SK-N-SH (cell line): Measurements from ENCODE around the gene RALA. TPM values are rescaled to one million over a fixed set of nuclear protein-coding genes. Genes with fewer than 3 reads are reported as not detected.

Experiments
- CTCF ChIA-PET: fragments of 300-600, 350-600 bp; formaldehyde crosslinking; extraction: SDS; loops from one replicate; lab custom pipeline; 2021; lab: Yijun Ruan, JAX
- POLR2A ChIA-PET: fragments of 350-600 bp; sonication (Branson Sonifier 250); formaldehyde crosslinking; extraction: SDS; loops from one replicate; lab custom pipeline; 2020; ENCODE audit warnings: antibody characterized with exemption, inconsistent platforms; lab: Yijun Ruan, JAX
- DNase-seq: peaks from one replicate; pipeline ENCODE4 v3.0.0; 2012
- H2AFZ ChIP-seq: fragments of 200-600 bp; sonication (generic); 2 replicates; pipeline ENCODE4 v1.8.1; 2016; ENCODE audit warnings: antibody characterized with exemption, mild to moderate bottlenecking, low read depth
- H3F3A ChIP-seq: fragments of 200-600 bp; sonication (generic); replicated peaks from 2 replicates; pipeline ENCODE3; 2016; ENCODE audit warnings: antibody characterized with exemption, mild to moderate bottlenecking; ENCODE audit not compliant: insufficient read depth
- H3K27ac ChIP-seq, 2 experiments: fragments of 200-500 bp in 1 of 2; fragments of 200-600 bp in 1 of 2; sonication (Bioruptor generic) in 1 of 2; sonication (generic), shearing (Covaris generic) in 1 of 2; 2 replicates each; pipeline versions ENCODE4 v1.5.1 to v1.6.1; 2014 to 2016; ENCODE audit warnings: low read depth in 2 of 2, inconsistent platforms in 1 of 2, low read length in 1 of 2, mild to moderate bottlenecking in 1 of 2, mixed read lengths in 1 of 2
- H3K27me3 ChIP-seq: fragments of 200-600 bp; sonication (generic), shearing (Covaris generic); 2 replicates; pipeline ENCODE4 v1.6.1; 2016; ENCODE audit warnings: mixed run types; ENCODE audit not compliant: insufficient read depth
- H3K36me3 ChIP-seq, 2 experiments: fragments of 200-500 bp in 1 of 2; fragments of 200-600 bp in 1 of 2; sonication (Bioruptor generic) in 1 of 2; sonication (generic) in 1 of 2; replicated peaks in 1 of 2; 2 replicates each; pipeline versions ENCODE3 to v1.5.1; 2014 to 2016; ENCODE audit warnings: low read length in 1 of 2, mild to moderate bottlenecking in 1 of 2; ENCODE audit not compliant: insufficient read depth in 2 of 2, control insufficient read depth in 1 of 2
- H3K4me1 ChIP-seq, 2 experiments: fragments of 200-500 bp in 1 of 2; fragments of 200-600 bp in 1 of 2; sonication (Bioruptor generic) in 1 of 2; sonication (generic), shearing (Covaris generic) in 1 of 2; 2 replicates each; pipeline versions ENCODE4 v1.5.1 to v1.6.1; 2014 to 2016; ENCODE audit warnings: low read depth in 1 of 2, low read length in 1 of 2, mixed run types in 1 of 2; ENCODE audit not compliant: insufficient read depth in 2 of 2, control insufficient read depth in 1 of 2
- H3K4me2 ChIP-seq: fragments of 200-600 bp; sonication (generic), shearing (Covaris generic); 2 replicates; pipeline ENCODE4 v1.6.1; 2017; ENCODE audit warnings: mixed run types
- H3K4me3 ChIP-seq, 2 experiments: fragments of 200-500 bp in 1 of 2; fragments of 200-600 bp in 1 of 2; sonication (Bioruptor generic) in 1 of 2; sonication (generic), shearing (Covaris generic) in 1 of 2; 2 replicates each; pipeline versions ENCODE4 v1.5.1 to v1.8.1; 2014 to 2016; ENCODE audit warnings: low read depth in 2 of 2, inconsistent platforms in 1 of 2, low read length in 1 of 2, mild to moderate bottlenecking in 1 of 2, mixed read lengths in 1 of 2, moderate library complexity in 1 of 2
- H3K79me2 ChIP-seq: fragments of 200-600 bp; sonication (generic); 2 replicates; pipeline ENCODE4 v1.8.1; 2017; ENCODE audit warnings: mild to moderate bottlenecking; ENCODE audit not compliant: insufficient read depth
- H3K9ac ChIP-seq: fragments of 200-600 bp; sonication (generic); 2 replicates; pipeline ENCODE4 v1.6.1; 2017; ENCODE audit warnings: mixed run types
- H3K9me2 ChIP-seq: fragments of 200-600 bp; sonication (generic); 2 replicates; pipeline ENCODE4 v1.6.1; 2017; ENCODE audit warnings: mixed run types
- H3K9me3 ChIP-seq: fragments of 200-600 bp; sonication (generic); 2 replicates; pipeline ENCODE4 v1.6.1; 2017; ENCODE audit warnings: mixed run types, mild to moderate bottlenecking, moderate library complexity
- H4K20me1 ChIP-seq: fragments of 200-600 bp; sonication (generic); 2 replicates; pipeline ENCODE4 v1.6.1; 2017; ENCODE audit warnings: mild to moderate bottlenecking, mixed run types; ENCODE audit not compliant: insufficient read depth
- CTCF ChIP-seq: fragments of 200-600 bp; sonication (generic); IDR thresholded peaks from 2 replicates; pipeline ENCODE4 v1.6.1; 2017; ENCODE audit warnings: antibody characterized with exemption, mild to moderate bottlenecking, moderate library complexity
- EP300 ChIP-seq, 2 experiments: IDR thresholded peaks; 2 replicates each; pipeline versions ENCODE4 v1.4.0 to v1.6.1; 2012; ENCODE audit warnings: borderline replicate concordance in 1 of 2, low read depth in 1 of 2, low read length in 1 of 2
- FOSL2 ChIP-seq: IDR thresholded peaks from 2 replicates; pipeline ENCODE4 v1.4.0; 2012; ENCODE audit warnings: low read depth, mild to moderate bottlenecking, moderate library complexity, borderline replicate concordance
- FOXM1 ChIP-seq: IDR thresholded peaks from 2 replicates; pipeline ENCODE4 v1.4.0; 2012; ENCODE audit warnings: low read depth, mild to moderate bottlenecking
- JUND ChIP-seq: IDR thresholded peaks from 2 replicates; pipeline ENCODE4 v1.4.0; 2012
- NFIC ChIP-seq: IDR thresholded peaks from 2 replicates; pipeline ENCODE4 v1.4.0; 2012; ENCODE audit warnings: borderline replicate concordance
- NRF1 ChIP-seq: IDR thresholded peaks from 2 replicates; pipeline ENCODE4 v1.6.1; 2012; ENCODE audit warnings: low read depth, mild to moderate bottlenecking, low read length
- POLR2AphosphoS5 ChIP-seq: IDR thresholded peaks from 2 replicates; pipeline ENCODE4 v1.6.1; 2012; ENCODE audit warnings: low read depth, low read length
- RAD21 ChIP-seq: IDR thresholded peaks from 2 replicates; pipeline ENCODE4 v1.6.1; 2012; ENCODE audit warnings: mild to moderate bottlenecking, low read length
- RFX5 ChIP-seq: IDR thresholded peaks from 2 replicates; pipeline ENCODE4 v1.6.1; 2012; ENCODE audit warnings: mild to moderate bottlenecking, improper control_type of control experiment, low read length
- SIN3A ChIP-seq: IDR thresholded peaks from 2 replicates; pipeline ENCODE4 v1.6.1; 2012; ENCODE audit warnings: low read depth, mild to moderate bottlenecking, low read length, moderate library complexity, borderline replicate concordance
- SMC3 ChIP-seq: IDR thresholded peaks from 2 replicates; pipeline ENCODE4 v1.6.1; 2012; ENCODE audit warnings: low read depth, low read length, improper control_type of control experiment
- TAF1 ChIP-seq: IDR thresholded peaks from 2 replicates; pipeline ENCODE4 v1.6.1; 2012; ENCODE audit warnings: low read depth, mild to moderate bottlenecking, low read length, moderate library complexity, borderline replicate concordance
- TEAD4 ChIP-seq: IDR thresholded peaks from 2 replicates; pipeline ENCODE4 v1.4.0; 2012; ENCODE audit warnings: mild to moderate bottlenecking, borderline replicate concordance; ENCODE audit not compliant: insufficient read depth
- USF1 ChIP-seq: IDR thresholded peaks from 2 replicates; pipeline ENCODE4 v1.4.0; 2012; ENCODE audit warnings: low read depth, borderline replicate concordance
- ZBTB33 ChIP-seq: IDR thresholded peaks from 2 replicates; pipeline ENCODE4 v1.4.0; 2012; ENCODE audit warnings: low read depth, borderline replicate concordance
- WGBS: methylation state at CpG from one replicate; pipeline ENCODE4 v1.1.6; 2017; ENCODE audit warnings: low lambda C conversion rate; 5-methylcytosine and 5-hydroxymethylcytosine counted together
- polyA plus RNA-seq, 3 experiments: library from polyadenylated mRNA; depleted of rRNA; stranded (reverse); fragments of >200 nt; gene quantifications; 2 replicates each; pipeline ENCODE4 v1.2.3, GENCODE V29; 2012
- TF ChIP-seq, protein P1 (sequence below): IDR thresholded peaks from 2 replicates; pipeline ENCODE4; 2012

Gene RALA
- polyA plus RNA-seq, 1 of the 3 experiments (the other 2 are of a cell fraction): 29.0 TPM

- Histone ChIP-seq H3K9ac (peak overlapping the region; percentile 91; the same call in 1 of the 2 replicates), H3F3A (peaks cover 38% of the 10 kb centered on the region), H3K4me3 (peak overlapping the region in 1 of 2 experiments; percentile 93; a peak in 2 of 4 replicates), H3K9me3 (no peaks in the 10 kb centered on the region), H3K27ac (peak overlapping the region in 1 of 2 experiments; percentile 93; a peak in 2 of 4 replicates), H3K79me2 (peaks cover 47% of the 10 kb centered on the region), H2AFZ (no peak overlapping the region), H3K27me3 (no peaks in the 10 kb centered on the region), H3K9me2 (no peaks in the 10 kb centered on the region), H4K20me1 (peaks cover 25% of the 10 kb centered on the region), H3K4me2 (peak overlapping the region; percentile 91), H3K4me1 (peaks cover 28 to 29% of the 10 kb centered on the region in 2 experiments; a peak in 3 of 4 replicates), H3K36me3 (peaks cover 0 to 4% of the 10 kb centered on the region in 2 experiments)
- DNase-seq: no peak
- WGBS: 93% methylated on average over 1 of the region's 1 CpG
- TF ChIP-seq CTCF (peak; percentile 21; the same call in 1 of the 2 replicates), RAD21 (no peak), RFX5 (peak; percentile 80), NRF1 (no peak), TAF1 (no peak), POLR2AphosphoS5 (no peak; the same call in 1 of the 2 replicates)
- TF ChIP-seq, protein P1, sequence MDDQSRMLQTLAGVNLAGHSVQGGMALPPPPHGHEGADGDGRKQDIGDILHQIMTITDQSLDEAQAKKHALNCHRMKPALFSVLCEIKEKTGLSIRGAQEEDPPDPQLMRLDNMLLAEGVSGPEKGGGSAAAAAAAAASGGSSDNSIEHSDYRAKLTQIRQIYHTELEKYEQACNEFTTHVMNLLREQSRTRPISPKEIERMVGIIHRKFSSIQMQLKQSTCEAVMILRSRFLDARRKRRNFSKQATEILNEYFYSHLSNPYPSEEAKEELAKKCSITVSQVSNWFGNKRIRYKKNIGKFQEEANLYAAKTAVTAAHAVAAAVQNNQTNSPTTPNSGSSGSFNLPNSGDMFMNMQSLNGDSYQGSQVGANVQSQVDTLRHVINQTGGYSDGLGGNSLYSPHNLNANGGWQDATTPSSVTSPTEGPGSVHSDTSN: no peak
- POLR2A ChIA-PET: interaction anchor here (0.6 to 3.1 kb wide), 11 partner anchors 8 to 328 kb away, joined by 3 to 28 read pairs (median 5); partner anchors contain the start of genes CDK13 and YAE1
- CTCF ChIA-PET: interaction anchor here (0.8 to 4.9 kb wide), 9 partner anchors 8 to 124 kb away, joined by 3 to 43 read pairs (median 5); no protein-coding TSS in a partner anchor
These were observed 1.5 kb upstream of the RALA start for GRCh38 chr7:39621784-39622411.

GRCh38 chr7:39622609-39623008, 763 bp upstream of the RALA start:
- H3K4me3 ChIP-seq: peak overlapping the region; percentile 93 to 98
- CTCF ChIA-PET: interaction anchor here (0.8 to 4.9 kb wide), 11 partner anchors 9 to 123 kb away, joined by 3 to 43 read pairs (median 5); no protein-coding TSS in a partner anchor
- peak overlapping the region; percentile 91 for H3K4me2 ChIP-seq
- peak overlapping the region; percentile 91 for H3K9ac ChIP-seq
- peak overlapping the region; percentile 42 for H2AFZ ChIP-seq
- no peak for TF ChIP-seq EP300 (IDR thresholded peaks at IDR 0.05; ENCODE audit: borderline replicate concordance in 1 of 2, low read depth in 1 of 2, low read length in 1 of 2)
- TF ChIP-seq ZBTB33: no peak
- no peak for TF ChIP-seq SIN3A
- no peak for TF ChIP-seq TAF1
- TF ChIP-seq NFIC: no peak
- no peak for TF ChIP-seq NRF1
- no peak for TF ChIP-seq SMC3
- no peak for TF ChIP-seq FOXM1
- TF ChIP-seq FOSL2: no peak
- TF ChIP-seq TEAD4: no peak
- TF ChIP-seq, protein P1: no peak
- no peak for TF ChIP-seq JUND
- TF ChIP-seq USF1: no peak
- POLR2A ChIA-PET: interaction anchor here (0.6 to 3.1 kb wide), 12 partner anchors 9 to 327 kb away, joined by 3 to 28 read pairs (median 5); partner anchors contain the start of genes CDK13 and YAE1
- H3K27me3 ChIP-seq: no peaks in the 10 kb centered on the region
- no peaks in the 10 kb centered on the region for H3K9me2 ChIP-seq
- no peak for DNase-seq
- WGBS: 34% methylated on average over 11 of the region's 11 CpGs
- peaks cover 54% of the 10 kb centered on the region for H3K79me2 ChIP-seq
- no peaks in the 10 kb centered on the region for H3K9me3 ChIP-seq
- peaks cover 32% of the 10 kb centered on the region for H4K20me1 ChIP-seq
- peak overlapping the region; percentile 93 to 98 for H3K27ac ChIP-seq
- H3F3A ChIP-seq: peaks cover 34% of the 10 kb centered on the region
- peaks cover 0 to 4% of the 10 kb centered on the region in 2 experiments for H3K36me3 ChIP-seq
- H3K4me1 ChIP-seq: peaks cover 29 to 33% of the 10 kb centered on the region in 2 experiments; a peak in 3 of 4 replicates
